GM21737 (cell line): ENCODE data around the gene MVB12B.

Source experiments
- ATAC-seq: cut with Tn5 transposase; IDR thresholded peaks from one replicate; pipeline ENCODE4 v1.9.1; 2021; ENCODE audit warnings: mild to moderate bottlenecking, moderate library complexity; ENCODE audit not compliant: unreplicated experiment

Gene MVB12B

DNA sequence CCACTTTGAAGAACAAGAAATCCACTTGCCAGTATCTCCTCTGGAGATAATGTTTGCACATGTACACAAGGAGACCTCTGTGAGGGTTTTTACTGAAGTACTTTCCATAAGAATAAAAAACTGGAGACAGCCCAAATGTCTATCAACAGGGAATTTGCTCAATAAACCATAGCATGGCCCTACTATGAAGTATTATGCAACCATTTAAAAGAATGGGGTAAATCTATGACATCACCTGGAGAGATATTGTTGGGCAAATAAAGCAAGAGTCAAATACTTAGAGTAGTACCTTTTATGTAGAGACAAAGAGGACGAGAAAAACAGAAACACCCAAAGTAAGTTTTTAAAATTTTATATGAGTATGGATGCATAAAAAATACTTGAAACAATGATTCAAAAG is 23.9 kb upstream of the MVB12B start:
- ATAC-seq, result no peak

DNA sequence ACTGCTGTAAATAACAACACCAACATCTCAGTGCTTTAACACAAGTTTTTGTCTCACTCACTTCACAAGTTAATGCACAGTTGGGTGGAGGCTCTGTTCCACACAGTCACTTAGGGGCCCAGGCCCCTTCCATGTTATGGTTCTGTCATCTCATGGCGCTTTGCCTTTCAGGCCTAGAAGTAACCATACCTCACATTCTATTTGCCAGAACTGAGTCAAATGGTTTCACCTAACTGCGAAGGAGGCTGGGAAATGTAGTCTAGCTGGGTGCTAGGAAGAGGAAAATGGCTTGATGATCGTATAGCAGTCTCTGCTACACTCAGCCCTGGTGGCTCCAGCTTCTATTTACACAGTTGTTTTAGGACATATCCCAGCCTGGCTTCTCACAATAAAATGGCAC is 23.1 kb upstream of the MVB12B start:
- ATAC-seq, result no peak

DNA sequence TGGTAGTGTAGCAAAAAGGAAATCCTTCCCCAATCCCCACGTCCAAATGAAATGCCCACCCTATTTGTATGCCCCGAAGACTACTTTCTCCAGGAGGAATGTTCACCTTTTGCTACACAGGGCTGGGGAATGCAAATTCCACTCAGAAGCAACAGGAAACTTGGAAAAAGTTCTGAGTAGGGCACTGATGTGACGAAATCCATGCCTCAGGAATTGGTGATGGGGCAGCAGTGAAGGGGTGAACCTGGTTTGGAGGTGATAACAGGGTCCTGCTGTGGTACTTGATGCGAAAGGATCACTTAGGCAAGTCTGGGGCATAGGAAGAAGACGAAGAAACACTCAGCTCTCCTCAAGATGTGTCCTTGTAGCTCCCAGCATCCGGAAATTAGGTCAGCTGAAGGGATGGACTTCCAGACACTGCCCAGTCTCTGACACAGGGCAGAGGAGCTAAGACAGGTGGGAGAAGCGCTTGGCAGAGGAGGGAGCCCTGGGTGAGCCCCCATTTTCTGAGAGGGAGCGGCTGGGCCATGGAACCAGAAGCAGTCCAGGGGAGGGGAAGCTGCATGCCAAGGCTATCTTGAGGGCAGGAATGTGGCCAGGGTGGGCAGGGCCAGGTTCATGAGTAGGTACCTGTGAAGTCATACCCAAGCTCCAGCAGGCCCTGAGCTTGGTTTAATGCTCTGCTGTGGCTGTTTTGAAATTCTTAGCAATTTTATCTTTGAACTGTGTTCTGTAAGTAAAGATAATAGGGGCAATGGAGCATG is 22.2 kb upstream of the MVB12B start:
- ATAC-seq, result no peak

DNA sequence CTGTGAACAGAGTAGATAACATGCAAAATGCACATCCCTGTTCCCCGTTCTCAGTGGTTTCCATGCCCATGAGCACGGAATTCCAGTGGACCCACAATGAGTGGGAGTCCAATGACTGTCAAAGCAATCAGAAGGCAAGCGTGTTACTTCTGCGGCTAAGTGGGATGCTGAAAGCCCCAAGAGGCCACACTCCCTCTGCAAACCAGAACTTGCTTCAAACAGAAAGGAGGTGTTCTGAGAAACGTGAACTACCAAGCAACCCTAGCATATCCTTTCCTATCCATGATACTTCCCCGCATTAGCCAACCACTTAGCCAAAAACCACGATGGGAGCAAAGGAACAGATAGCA is 21.7 kb upstream of the MVB12B start:
- no peak for ATAC-seq

DNA sequence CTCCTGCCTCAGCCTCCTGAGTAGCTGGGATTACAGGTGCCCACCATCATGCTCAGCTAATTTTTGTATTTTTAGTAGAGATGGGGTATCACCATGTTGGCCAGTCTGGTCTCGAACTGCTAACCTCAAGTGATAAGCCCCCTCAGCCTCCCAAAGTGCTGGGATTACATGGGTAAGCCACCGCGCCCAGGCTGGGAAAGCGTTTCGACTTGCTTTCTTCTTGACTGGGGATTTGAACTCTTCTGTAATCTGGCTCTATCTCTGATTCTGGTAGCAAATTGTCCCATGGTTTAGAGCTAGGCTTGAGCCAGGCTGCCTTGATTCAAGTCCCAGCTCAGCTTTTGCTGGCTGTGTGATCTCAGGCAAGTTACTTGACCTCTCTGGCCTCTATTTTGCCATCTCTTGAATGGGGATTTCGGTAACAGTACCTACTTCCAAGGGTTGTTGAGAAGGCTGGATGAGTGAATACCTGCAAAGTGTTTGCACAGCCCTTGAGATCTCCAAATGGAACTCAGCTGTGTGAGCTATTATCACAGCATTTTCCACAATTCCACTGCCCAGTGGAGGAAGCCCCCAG is 20.5 kb upstream of the MVB12B start:
- no peak for ATAC-seq

DNA sequence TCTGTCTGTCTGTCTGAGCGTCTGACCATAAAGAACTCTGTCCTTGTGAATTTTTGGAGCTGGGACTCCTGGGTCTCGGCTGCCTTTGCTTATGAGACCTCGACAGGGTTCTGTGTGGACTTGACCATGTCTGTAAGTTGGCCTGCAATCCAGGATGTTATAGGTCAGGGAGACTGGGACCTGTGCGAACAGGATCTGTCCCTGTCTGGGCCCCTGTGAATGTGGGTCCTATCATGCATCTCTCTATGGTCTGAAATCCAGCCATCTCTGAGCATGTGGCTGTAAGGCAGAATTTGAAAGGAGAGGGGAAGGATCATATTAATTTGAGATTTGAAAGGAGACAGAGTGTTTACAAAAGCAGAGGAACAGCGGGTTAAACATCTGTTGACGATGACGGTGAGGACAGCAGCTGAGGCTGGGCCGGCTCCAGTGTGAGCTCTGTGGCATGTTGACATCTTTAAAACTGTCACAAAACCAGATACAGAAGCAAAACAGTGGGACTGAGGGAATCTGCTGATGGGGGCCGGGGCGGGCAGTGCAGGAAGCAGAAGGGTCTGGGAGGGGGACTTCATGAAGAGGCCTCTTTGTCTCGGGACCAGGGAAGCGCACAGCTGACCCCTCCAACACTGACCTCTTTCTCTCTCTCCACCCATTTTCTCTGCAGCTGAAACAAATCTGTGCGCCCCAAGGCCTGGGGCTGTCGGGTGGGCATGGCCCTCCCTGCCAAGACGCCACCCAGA is 19.1 kb upstream of the MVB12B start:
- no peak for ATAC-seq

DNA sequence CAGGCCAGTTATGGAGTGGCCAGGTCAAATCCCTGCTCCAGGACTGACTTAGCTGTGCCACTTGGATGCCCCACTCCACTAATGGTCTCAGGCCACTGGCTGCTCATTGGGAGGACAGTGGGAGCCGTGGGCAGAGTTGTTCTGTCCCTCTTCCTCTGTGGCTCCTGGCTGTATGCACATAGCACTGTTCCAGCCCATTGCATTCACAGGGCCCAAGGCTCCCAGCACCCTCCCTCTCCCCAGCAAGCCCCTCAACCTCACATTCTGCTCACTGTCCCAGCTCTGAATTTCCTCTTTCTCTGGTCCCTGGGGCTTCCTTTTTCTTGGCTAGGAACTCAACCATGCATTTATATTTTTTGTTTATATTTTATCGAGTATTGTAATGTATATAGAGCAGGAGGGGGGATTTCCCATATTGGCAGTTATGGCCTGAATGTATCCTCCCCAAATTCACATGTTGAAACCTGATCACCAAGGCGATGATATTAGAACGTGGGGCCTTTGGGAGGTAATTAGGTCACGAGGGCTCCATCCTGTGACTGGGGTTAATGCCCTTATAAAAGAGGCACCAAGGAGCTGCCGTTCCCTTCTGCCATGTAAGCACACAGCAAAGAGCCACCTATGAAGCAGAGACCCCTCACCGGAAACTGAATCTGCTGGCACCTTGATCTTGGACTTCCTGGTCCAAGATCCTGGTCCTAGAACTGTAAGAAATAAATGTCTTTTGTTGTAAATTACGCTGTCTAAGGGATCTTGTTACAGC is 17.0 kb upstream of the MVB12B start:
- ATAC-seq, result no peak

DNA sequence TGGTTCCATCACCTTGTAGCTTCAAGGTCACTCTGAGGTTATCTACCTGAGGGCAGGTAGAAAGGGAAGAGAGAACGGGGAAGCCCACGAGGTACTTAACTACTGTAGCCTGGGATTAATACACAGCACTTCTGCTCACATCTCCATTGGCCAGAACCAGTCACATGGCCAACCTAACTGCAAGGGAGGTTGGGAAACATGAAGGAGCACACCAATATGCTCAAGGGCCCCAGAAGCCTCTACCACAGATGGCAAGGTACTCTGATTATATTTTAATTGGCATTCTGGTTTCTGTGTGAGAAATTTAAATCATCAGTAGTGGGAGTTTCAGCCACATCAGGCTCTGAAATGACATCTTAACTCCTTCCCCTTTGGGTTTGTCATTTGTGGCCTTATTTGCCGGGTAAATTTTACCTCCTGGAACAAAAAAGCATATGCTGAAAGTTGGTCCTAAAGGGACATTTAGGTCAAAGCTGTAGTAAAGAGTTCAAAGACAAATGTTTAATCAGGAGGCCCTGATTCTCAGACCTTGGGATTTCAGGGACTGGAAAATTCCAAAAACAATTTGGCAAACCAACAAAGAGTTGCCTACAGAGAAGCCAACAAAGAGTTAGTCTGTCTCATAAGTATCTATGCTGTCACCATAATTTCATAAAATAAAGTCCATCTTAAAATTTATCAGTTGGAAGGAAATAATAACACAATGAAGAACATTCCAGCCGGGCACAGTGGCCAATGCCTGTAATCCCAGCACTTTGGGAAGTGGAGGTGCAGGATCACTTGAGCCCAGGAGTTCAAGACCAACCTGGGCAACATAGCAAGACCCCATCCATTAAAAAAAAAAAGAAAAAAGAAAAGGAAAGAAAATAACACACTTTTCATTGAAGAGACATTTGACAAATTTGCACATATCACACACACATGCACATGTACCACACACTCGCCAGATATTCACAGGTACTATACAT is 13.8 kb upstream of the MVB12B start:
- no peak for ATAC-seq

DNA sequence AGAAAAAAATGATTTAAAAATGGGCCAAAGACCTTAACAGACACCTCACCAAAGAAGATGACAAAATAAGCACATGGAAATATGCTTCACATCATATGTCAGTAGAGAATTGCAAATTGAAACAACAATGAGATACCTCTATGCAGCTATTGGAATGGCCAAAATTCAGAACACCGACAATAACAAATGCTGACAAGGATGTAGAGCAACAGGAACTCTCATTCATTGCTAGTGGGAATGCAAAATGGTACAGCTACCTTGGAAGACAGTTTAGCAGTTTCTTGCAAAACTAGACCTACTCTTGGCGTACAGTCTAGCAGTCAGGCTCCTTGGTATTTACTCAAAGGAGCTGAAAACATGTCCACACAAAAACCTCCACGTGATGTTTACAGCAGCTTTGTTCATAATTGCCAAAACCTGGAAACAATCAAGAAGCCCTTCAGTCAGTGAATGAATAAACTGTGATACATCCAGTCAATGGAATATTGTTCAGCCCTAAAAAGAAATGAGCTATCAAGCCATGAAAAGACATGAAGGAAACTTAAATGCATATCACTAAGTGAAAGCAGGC is 10.5 kb upstream of the MVB12B start:
- no peak for ATAC-seq

DNA sequence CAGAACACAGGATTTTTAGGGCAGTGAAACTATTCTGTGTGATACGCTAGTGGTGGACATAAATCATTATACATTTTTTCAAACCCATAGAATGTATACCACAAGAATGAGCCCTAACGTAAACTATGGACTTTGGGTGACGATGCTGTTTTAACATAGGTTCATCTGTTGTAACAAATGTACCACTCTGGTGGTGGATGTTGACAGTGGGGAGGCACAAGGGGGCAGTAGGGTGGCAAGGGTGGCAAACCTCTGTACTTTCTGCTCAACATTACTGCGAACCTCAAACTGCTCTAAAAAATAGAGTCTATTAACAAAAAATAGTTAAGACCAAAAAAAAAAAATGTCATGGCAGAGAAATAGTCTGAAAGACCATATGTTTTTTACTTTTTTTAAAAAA is 9.1 kb upstream of the MVB12B start:
- ATAC-seq, result no peak

DNA sequence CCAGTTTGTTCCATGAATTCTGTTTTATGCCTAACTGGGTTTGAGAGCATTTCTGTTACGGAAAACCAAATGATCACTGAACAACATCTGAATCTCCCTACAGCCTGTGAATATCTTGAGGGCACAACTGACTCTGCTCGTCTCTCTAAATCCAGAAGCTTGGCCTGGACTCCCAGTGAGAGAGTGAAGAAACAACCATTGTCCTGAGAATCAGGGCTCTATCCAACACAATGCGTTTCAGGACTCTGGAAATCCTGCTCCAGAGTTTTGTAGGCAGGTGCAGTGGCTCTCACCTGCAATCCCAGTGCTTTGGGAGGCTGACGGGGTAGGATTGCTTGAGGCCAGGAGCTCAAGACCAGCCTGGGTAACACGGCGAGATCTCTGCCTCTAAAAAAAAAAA is 7.8 kb upstream of the MVB12B start:
- no peak for ATAC-seq

DNA sequence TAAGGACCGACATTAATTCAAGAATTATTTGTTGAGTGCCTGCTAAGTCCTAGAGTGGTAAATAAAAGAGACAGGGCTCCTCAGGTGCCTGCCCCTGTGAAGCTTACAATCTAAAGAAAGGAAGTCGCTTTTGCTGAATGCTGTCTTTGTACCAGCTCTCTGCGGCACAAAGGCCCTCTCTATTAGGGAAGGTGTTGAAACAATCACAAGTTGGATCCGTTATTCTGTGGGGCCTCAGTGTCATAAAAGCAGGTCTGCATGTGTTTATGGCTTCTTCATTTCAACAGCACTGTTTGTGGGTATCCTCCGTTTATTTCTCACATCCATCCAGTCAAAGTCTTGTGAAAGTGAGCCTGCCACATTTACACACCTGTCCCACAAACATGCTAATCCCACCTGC is 7.0 kb upstream of the MVB12B start:
- no peak for ATAC-seq

DNA sequence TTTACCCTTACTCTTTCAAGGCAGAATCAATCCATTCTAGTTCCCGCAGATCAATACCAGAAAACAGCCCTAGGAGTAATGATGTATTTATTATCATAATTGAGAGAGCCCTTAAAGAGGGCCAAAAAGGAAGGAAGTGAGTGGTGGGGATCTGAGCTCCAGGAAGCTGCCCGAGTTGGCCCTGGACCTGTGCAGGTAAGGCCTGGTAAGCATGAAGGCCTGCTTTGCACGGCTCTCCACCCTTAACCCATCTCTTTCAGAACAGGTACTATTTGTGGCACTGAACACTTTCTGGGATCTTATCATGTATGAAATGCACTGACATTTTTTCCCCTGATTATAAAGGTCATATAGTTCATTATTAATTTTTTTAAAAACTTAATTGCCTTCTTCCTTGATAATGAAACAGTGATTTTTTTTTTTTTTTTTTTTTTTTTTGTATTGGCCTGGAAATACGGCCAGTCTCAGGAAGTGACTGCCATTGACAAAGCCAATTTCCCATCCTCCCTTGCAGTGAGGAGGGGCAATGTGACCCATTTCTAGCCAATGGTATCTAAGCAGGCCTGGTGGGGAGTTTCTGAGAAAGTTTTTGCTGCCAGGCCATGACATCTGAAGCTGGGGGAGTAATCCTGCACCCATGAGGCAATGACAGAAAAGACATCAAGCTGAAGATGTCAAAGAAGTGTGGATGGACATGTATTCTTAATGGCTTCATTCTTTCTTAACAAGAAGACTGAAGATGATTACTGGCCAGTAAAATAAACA is 6.3 kb upstream of the MVB12B start:
- ATAC-seq, result no peak

DNA sequence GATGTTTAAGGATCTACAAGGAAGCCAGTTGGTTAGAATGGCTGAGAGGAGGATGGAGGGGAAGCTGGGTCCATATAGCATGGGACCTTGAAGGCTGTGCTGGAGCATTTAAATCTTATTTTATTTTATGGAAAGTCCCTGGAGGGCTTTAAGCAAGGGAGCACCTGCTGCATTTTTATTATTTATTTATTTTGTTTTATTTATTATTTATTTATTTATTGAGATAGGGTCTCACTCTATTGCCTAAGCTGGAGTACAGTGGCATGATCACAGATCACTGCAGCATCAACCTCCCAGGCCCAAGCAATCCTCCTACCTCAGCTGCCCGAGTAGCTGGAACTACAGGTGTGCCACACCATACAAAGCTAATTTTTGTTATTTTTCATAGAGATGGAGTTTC is 4.9 kb upstream of the MVB12B start:
- ATAC-seq, result no peak

DNA sequence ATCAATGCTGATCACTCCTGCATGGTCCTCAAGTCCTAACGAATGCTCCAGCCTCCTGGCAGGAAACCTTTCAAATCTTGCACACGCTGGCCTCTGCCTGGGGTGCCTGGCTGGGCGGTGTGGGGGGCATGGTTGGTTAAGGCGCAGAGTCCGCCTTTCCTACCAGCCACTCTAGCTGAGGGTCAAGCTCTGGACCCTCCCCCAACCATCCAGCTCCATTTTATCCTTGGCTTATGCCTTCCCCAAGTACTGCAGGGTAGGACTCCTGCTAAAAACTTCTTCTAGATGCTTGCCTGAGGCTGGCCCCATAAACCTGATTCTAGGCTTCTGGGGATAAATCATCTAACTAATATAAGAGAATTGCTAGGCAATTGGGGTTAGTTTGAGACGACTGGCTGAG is 808 bp upstream of the MVB12B start:
- no peak for ATAC-seq

DNA sequence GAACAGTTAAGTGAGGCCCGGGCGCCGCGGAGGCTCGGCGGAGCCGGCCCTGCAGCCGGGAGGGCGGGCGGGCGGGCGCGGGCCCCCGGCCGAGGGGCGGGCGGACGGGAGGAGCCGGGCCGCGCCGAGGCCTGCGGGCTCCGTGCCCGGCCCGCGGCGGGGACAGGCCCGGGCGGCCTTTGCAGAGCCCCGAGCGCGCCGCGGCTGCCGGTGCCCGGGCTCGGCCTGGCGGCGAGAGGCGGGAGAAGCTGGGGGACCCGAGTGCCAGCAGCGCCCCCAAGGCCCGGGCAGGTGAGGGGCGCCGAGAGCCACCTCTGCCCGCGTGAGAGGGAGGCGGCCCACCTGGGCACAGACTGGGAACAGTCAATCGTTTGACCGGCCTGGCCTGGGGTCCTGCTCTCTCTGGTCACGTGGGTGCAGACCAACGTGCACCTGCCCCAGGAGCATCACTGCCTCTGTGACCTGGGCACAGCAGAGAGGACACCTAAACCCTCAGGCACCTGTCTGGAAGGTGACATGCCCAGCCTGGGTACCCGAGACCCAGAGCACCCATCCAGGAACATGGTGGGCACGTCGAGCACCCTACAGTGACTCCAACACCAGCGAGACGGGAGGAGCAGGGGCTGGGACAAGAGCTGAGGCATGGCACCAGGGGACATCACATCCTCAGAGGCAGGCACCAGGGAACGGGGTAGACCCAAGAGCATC is 531 bp downstream of the MVB12B start:
- ATAC-seq, result no peak

DNA sequence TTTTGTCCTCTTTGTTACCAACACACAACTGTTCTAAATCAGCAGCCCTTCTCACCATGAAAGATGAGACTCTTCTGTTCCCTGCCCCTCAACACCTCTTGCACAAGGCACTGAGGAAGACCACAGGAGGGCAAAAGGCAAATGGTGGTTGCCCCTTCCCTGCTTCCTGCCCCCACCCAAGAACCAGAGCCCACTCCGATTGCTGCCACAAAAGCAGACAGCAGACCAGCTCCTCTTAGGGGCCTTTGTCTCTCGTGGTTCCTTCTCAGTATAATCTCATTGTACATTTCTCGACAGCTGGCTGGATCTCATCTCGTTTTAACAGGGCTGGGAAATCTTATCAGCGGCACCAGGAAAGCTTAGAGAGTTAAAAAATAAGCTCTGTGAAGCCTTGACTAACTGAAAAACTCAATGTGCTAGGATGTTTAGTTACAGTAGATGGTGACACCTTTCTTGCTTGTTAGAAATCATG is 1.1 kb downstream of the MVB12B start:
- ATAC-seq, result no peak

DNA sequence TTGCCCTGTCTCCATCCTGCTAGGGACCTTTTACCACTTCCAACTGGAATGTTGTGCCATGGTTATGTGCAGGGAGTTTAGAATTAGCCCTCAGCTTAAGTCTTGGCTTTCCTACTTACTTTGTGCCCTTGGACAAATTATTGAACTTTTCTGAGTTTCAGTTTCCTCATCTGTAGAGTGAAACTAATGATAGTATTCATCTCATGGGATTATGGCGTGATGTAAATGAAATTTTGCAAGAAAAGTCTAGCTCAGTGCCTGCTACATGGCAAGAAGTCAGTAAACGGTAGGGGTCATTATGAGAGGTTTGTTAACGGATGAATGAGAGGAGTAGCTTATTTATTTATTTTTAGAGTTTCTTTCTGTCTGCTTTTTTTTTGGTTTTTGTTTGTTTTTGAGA is 1.8 kb downstream of the MVB12B start:
- ATAC-seq, result no peak
